GM12891 (cell line): Measurements from ENCODE around the gene EVPL.

Source experiments
- POLR2A ChIP-seq: IDR thresholded peaks from 2 replicates; pipeline ENCODE4 v1.6.1; 2011; ENCODE audit warnings: low read depth, low read length, control low read depth
- POLR2AphosphoS5 ChIP-seq: IDR thresholded peaks from 2 replicates; pipeline ENCODE4 v1.6.1; 2011; ENCODE audit warnings: low read depth, low read length, control low read depth
- POU2F2 ChIP-seq: IDR thresholded peaks from 2 replicates; pipeline ENCODE4 v1.6.1; 2011; ENCODE audit warnings: low read depth, mild to moderate bottlenecking, control low read depth, low read length, moderate library complexity
- SPI1 ChIP-seq: IDR thresholded peaks from 2 replicates; pipeline ENCODE4 v1.6.1; 2011; ENCODE audit warnings: low read depth, low read length, control low read depth
- TAF1 ChIP-seq: IDR thresholded peaks from 2 replicates; pipeline ENCODE4 v1.6.1; 2011; ENCODE audit warnings: low read depth, low read length, control low read depth

DNA sequence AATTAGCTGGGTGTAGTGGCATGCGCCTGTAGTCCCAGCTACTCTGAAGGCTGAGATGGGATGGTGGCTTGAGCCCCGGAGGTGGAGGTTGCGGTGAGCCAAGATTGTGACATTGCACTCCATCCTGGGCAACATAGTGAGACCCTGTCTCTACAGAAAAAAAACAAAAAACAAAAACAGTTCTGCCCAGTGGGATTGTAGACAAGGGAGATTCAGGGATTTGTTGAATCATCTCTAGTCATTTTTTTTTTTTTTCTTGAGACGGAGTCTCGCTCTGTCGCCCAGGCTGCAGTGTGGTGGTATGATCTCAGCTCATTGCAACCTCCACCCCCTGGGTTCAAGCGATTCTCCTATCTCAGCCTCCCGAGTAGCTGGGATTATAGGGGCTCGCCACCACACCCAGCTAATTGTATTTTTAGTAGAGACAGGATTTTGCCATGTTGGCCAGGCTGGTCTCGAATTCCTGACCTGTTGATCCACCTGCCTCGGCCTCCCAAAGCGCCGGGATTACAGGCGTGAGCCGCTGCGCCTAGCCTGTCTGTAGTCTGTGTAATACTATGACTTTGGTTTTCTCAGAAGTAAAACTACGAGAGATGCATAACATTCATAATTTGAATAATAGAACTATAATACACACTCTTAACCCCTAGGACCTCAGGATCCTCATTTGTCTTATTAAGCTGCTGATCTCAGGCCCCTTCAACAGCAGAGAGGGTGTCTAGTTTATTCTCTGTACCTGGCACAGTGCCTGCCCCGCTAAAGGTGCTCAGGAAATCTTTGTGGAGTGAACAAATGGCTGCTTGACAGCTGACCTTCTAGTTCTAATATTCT, 46.7 kb downstream of the EVPL start:
- TF ChIP-seq POLR2AphosphoS5 (no peak), TAF1 (no peak), POLR2A (no peak), POU2F2 (no peak), SPI1 (no peak)
